Lung (tissue), 12 donors: ENCODE measurements around the gene RMDN2. TPM values are rescaled to one million over a fixed set of nuclear protein-coding genes. Genes with fewer than 3 reads are reported as not detected.
"Not testable (repeated sequence)": the region's sequence is repeated elsewhere in the genome, so short reads cannot be mapped to it uniquely, and the experiment has no call there.

Source experiments
- ATAC-seq: fragments of 200-7000 bp; cut with Tn5 transposase; one replicate; pipeline ENCODE4 v1.9.1; 2020; ENCODE audit warnings: moderate number of reproducible peaks; ENCODE audit not compliant: insufficient read depth, low FRiP score
- DNase-seq, 3 donors: peaks; one replicate each; pipeline ENCODE4 v3.0.0-alpha.2; 2013 to 2017
- H3K27ac ChIP-seq, 2 donors: one replicate each; pipeline ENCODE4 v1.5.1; 2013; ENCODE audit warnings: mild to moderate bottlenecking in 2 of 2, moderate library complexity in 2 of 2, control low read depth in 1 of 2, inconsistent platforms in 1 of 2, low read depth in 1 of 2, low read length in 1 of 2
- H3K27me3 ChIP-seq, 3 donors: one replicate each; pipeline ENCODE4 v1.5.1; 2013; ENCODE audit warnings: low read length in 2 of 3; ENCODE audit not compliant: control insufficient read depth in 3 of 3, insufficient read depth in 3 of 3
- H3K36me3 ChIP-seq, 4 donors: one replicate each; pipeline ENCODE4 v1.5.1; 2013; ENCODE audit warnings: low read length in 4 of 4, mild to moderate bottlenecking in 1 of 4, moderate library complexity in 1 of 4; ENCODE audit not compliant: control insufficient read depth in 4 of 4, insufficient read depth in 4 of 4
- H3K4me1 ChIP-seq, 5 donors: one replicate each; pipeline ENCODE4 v1.5.1; 2013; ENCODE audit warnings: low read length in 5 of 5, mild to moderate bottlenecking in 2 of 5, moderate library complexity in 1 of 5; ENCODE audit not compliant: control insufficient read depth in 5 of 5, insufficient read depth in 5 of 5
- H3K4me3 ChIP-seq: one replicate; pipeline ENCODE4 v1.5.1; 2013; ENCODE audit warnings: mild to moderate bottlenecking, control low read depth, moderate library complexity
- H3K9ac ChIP-seq, 2 donors: one replicate each; pipeline ENCODE4 v1.5.1; 2013; ENCODE audit warnings: low read length in 2 of 2, control low read depth in 1 of 2; ENCODE audit not compliant: insufficient read depth in 1 of 2
- H3K9me3 ChIP-seq, 4 donors: one replicate each; pipeline ENCODE4 v1.5.1; 2013; ENCODE audit warnings: low read length in 3 of 4, mild to moderate bottlenecking in 1 of 4, moderate library complexity in 1 of 4; ENCODE audit not compliant: control insufficient read depth in 4 of 4, insufficient read depth in 3 of 4
- WGBS, 2 donors: extraction: QIAGEN DNeasy Blood & Tissue Kit; methylation state at CpG; one replicate each; pipeline ENCODE4 v1.1.7; 2013; 5-methylcytosine and 5-hydroxymethylcytosine counted together
- polyA plus RNA-seq, 2 donors: library from polyadenylated mRNA; stranded (reverse); fragments of 200-250 nt; gene quantifications; one replicate each; pipeline ENCODE4 v1.2.1, GENCODE V29; 2013
- total RNA-seq, 2 donors: library from RNA; depleted of rRNA in 1 of 2; stranded (reverse); fragments of >200 nt in 1 of 2; gene quantifications; one replicate each; pipeline ENCODE4 v1.2.1, GENCODE V29; 2014 to 2021
- TF ChIP-seq, protein P1 (sequence below): IDR thresholded peaks from 2 replicates; pipeline ENCODE4 v1.5.1; 2012; ENCODE audit warnings: mild to moderate bottlenecking; ENCODE audit errors: control extremely low read depth, extremely low read depth
- donor health status: control.
- donor health status: control.
- donor health status: Bipolar disorder and iron deficiency.
- donor health status: healthy.
- donor health status: DM: yes; HTN: yes; CAD: no.

Gene RMDN2
- total and polyA plus RNA-seq, 4 donors = 7.7 to 37.9 (median 18.3) TPM

DNA sequence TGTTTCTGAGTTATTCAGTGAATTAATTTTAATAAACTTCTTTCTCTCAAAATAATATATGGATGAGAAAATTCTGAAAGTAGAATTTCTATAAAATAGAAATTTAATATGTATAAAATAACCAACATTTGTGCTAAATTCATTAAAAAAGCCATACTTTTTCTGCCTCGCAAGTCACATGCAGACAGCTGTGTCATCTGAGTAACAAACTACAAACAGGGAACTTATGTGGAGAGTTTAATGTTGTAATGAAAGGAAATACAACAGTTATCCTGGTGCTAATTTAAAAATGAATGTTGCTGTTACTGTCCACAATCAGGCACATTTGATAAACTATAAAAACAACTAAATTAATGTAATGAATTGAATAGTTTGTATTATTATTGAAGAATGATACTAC, 22.2 kb downstream of the RMDN2 start:
- ATAC-seq = no peak
- H3K9ac ChIP-seq = no peak overlapping the region
- H3K4me1 ChIP-seq = no peaks in the 10 kb centered on the region
- peaks cover 1 to 5% (median 5%) of the 10 kb centered on the region in 4 donors for H3K36me3 ChIP-seq
- H3K9me3 ChIP-seq = no peaks in the 10 kb centered on the region
- H3K4me3 ChIP-seq = no peak overlapping the region
- no peak for DNase-seq
- H3K27me3 ChIP-seq = no peaks in the 10 kb centered on the region
- WGBS, 2 donors = 70 to 89% methylated on average over 1 of the region's 1 CpG
- TF ChIP-seq, protein P1, sequence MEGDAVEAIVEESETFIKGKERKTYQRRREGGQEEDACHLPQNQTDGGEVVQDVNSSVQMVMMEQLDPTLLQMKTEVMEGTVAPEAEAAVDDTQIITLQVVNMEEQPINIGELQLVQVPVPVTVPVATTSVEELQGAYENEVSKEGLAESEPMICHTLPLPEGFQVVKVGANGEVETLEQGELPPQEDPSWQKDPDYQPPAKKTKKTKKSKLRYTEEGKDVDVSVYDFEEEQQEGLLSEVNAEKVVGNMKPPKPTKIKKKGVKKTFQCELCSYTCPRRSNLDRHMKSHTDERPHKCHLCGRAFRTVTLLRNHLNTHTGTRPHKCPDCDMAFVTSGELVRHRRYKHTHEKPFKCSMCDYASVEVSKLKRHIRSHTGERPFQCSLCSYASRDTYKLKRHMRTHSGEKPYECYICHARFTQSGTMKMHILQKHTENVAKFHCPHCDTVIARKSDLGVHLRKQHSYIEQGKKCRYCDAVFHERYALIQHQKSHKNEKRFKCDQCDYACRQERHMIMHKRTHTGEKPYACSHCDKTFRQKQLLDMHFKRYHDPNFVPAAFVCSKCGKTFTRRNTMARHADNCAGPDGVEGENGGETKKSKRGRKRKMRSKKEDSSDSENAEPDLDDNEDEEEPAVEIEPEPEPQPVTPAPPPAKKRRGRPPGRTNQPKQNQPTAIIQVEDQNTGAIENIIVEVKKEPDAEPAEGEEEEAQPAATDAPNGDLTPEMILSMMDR = no peak
- no peak overlapping the region for H3K27ac ChIP-seq

DNA sequence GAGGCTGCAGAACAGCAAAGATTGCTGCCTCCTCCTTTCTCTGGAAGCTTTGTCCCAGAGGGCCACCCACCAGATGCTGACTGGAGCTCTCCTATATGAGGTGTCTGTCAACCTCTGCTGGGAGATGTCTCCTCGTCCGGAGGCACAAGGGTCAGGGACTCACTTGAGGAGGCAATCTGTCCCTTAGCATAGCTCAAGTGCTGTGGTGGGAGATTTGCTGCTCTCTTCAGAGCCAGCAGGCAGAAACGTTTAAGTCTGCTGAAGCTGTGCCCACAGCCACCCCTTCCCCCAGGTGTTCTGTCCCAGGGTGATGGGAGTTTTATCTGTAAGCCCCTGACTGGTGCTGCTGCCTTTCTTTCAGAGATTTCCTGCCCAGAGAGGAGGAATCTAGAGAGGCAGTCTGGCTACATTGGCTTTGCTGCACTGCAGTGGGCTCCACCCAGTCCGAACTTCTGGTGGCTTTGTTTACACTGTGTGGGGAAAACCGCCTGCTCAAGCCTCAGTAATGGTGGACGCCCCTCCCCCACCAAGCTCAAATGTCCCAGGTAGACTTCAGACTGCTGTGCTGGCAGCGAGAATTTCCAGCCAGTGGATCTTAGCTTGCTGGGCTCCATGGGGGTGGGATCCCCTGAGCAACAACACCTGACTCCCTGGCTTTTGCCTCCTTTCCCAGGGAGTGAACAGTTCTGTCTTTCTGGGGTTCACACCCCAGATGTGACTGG, 37.1 kb downstream of the RMDN2 start:
- H3K9ac ChIP-seq, H3K4me1 ChIP-seq, H3K36me3 ChIP-seq, H3K27me3 ChIP-seq, ATAC-seq, H3K4me3 ChIP-seq, H3K27ac ChIP-seq, H3K9me3 ChIP-seq: not testable (repeated sequence)
- WGBS, 2 donors = 53 to 73% methylated on average over 7 of the region's 7 CpGs
- peak in 1 of 3 donors; percentile 31 for DNase-seq

DNA sequence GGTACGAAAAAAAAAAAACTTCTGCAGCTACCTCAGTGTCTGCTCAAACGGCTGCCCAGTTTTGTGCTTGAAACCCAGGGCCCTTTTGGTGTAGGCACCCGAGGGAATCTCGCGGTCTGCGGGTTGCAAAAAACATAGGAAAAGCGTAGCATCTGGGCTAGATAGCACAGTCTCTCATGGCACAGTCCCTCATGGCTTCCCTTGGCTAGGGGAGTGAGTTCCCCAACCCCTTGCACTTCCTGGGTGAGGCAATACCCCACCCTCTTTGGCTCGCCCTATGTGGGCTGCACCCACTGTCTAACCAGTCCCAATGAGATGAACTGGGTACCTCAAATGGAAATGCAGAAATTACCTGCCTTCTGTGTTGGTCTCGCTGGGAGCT, 37.6 kb downstream of the RMDN2 start:
- not testable (repeated sequence) for H3K27me3 ChIP-seq, H3K9ac ChIP-seq, H3K27ac ChIP-seq, H3K9me3 ChIP-seq, H3K4me3 ChIP-seq, H3K4me1 ChIP-seq, H3K36me3 ChIP-seq, DNase-seq, ATAC-seq
- 84 to 91% methylated on average over 9 of the region's 9 CpGs for WGBS, 2 donors

DNA sequence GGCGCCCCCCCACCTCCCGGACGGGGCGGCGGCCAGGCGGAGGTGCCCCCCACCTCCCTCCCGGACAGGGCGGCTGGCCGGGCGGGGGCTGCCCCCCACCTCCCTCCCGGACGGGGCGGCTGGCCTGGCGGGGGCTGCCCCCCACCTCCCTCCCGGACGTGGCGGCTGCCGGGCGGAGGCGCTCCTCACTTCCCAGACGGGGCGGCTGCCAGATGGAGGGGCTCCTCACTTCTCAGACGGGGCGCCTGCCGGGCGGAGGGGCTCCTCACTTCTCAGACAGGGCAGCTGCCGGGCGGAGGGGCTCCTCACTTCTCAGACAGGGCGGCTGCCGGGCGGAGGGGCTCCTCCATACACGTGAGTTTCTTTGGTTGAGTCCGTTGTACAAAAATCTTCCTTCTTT, 38.8 kb downstream of the RMDN2 start:
- not testable (repeated sequence) for H3K9ac ChIP-seq, ATAC-seq, DNase-seq, H3K4me1 ChIP-seq, H3K36me3 ChIP-seq, H3K27ac ChIP-seq, H3K27me3 ChIP-seq, H3K4me3 ChIP-seq, H3K9me3 ChIP-seq
- WGBS, 2 donors = 94% methylated on average over 25 to 33 of the region's 33 CpGs

DNA sequence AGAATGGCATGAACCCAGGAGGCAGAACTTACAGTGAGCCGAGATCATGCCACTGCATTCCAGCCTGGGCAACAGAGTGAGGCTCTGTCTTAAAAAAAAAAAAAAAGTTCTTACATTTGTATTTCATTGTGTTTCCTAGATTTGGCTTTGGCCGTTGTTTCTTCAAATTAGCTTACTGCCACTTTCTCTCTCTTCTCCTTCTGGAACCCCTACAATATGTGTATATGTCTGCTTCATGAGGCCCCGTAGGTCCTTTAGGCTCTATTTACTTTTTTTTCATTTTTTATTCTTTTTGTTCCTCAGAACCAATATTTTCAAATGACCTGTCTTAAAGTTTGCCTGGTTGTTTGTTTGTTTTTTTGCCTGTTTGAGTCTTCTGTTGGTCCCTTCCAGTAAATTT, 41.2 kb downstream of the RMDN2 start:
- H3K9me3 ChIP-seq = no peaks in the 10 kb centered on the region
- H3K4me1 ChIP-seq = no peaks in the 10 kb centered on the region
- no peak overlapping the region for H3K4me3 ChIP-seq
- ATAC-seq (no peak), DNase-seq (no peak)
- no peaks in the 10 kb centered on the region for H3K36me3 ChIP-seq
- no peak overlapping the region for H3K27ac ChIP-seq
- TF ChIP-seq, protein P1 = no peak
- no peaks in the 10 kb centered on the region for H3K27me3 ChIP-seq
- WGBS, 2 donors = 94 to 96% methylated on average over 3 of the region's 3 CpGs
- H3K9ac ChIP-seq = no peak overlapping the region
